Germinal center (tissue), 1 donor: ENCODE results near the gene TNFAIP2.
"Not testable (repeated sequence)": the region's sequence is repeated elsewhere in the genome, so short reads cannot be mapped to it uniquely, and the experiment has no call there.

Experiments
- DNase-seq: peaks from one replicate; pipeline ENCODE4 v3.0.0; 2012; ENCODE audit warnings: mixed read lengths, low spot score

The TNFAIP2 gene

GRCh38 chr14:103107941-103108748 is 15.1 kb upstream of the TNFAIP2 start:
- no peak for DNase-seq

GRCh38 chr14:103108749-103109207 is 14.5 kb upstream of the TNFAIP2 start:
- no peak for DNase-seq

GRCh38 chr14:103109535-103110441 is 13.5 kb upstream of the TNFAIP2 start:
- no peak for DNase-seq

- DNase-seq, result no peak
These were observed 12.5 kb upstream of the TNFAIP2 start for GRCh38 chr14:103110681-103111231.

GRCh38 chr14:103111232-103111868 is 11.9 kb upstream of the TNFAIP2 start:
- no peak for DNase-seq

- no peak for DNase-seq
These were observed 10.6 kb upstream of the TNFAIP2 start for GRCh38 chr14:103112400-103113243.

GRCh38 chr14:103113303-103113702 is 10.0 kb upstream of the TNFAIP2 start:
- DNase-seq, result no peak

- DNase-seq, result no peak
These were observed 9.5 kb upstream of the TNFAIP2 start for GRCh38 chr14:103113774-103114173.

- not testable (repeated sequence) for DNase-seq
These were observed 8.1 kb upstream of the TNFAIP2 start for GRCh38 chr14:103115086-103115679.

GRCh38 chr14:103115845-103116572 is 7.3 kb upstream of the TNFAIP2 start:
- no peak for DNase-seq

- no peak for DNase-seq
These were observed 6.6 kb upstream of the TNFAIP2 start for GRCh38 chr14:103116636-103117035.

- not testable (repeated sequence) for DNase-seq
These were observed 5.8 kb upstream of the TNFAIP2 start for GRCh38 chr14:103117499-103117898.

GRCh38 chr14:103118018-103118662 is 5.1 kb upstream of the TNFAIP2 start:
- no peak for DNase-seq

- no peak for DNase-seq
These were observed 4.4 kb upstream of the TNFAIP2 start for GRCh38 chr14:103118663-103119404.

GRCh38 chr14:103119527-103119926 is 3.7 kb upstream of the TNFAIP2 start:
- DNase-seq, result not testable (repeated sequence)

GRCh38 chr14:103121121-103121845 is 2.0 kb upstream of the TNFAIP2 start:
- DNase-seq, result no peak

GRCh38 chr14:103121846-103122584 is 1.2 kb upstream of the TNFAIP2 start:
- DNase-seq, result no peak
